ENCODE measurements around the gene FGF14. TPM values are rescaled to one million over a fixed set of nuclear protein-coding genes. Genes with fewer than 3 reads are reported as not detected.

Gene FGF14
- total RNA-seq, 1 experiment from 2014 or later = 0.22 TPM

DNA sequence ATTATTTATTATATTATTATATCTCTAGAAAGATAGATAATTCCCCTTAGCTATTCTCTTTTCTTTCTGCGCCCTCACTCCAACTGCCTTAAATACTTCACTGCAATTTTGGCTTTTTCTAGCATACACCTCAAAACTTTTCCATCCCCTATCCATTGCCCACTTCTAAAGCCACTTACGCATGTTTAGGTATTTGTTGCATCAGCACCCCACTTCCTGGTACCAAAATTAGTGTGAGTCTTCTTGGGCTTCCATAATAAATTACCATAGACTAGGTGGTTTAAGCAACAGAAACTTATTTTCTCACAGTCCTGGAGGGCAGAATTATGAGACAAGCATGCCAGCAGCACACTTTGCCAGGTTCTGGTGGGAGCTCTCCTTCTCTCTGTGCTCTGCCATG is 209.0 kb downstream of the FGF14 start:
- H3K9me3 ChIP-seq (ENCODE audit: control insufficient read depth, low read depth, low read length) = no peaks in the 10 kb centered on the region
- no peak overlapping the region for H4K8ac ChIP-seq (replicated peaks; ENCODE audit: insufficient read length, low read depth, low read length)
- no peak overlapping the region for H3K56ac ChIP-seq (ENCODE audit: insufficient read length, low read depth, low read length)
- no peaks in the 10 kb centered on the region for H3K27me3 ChIP-seq (ENCODE audit: insufficient read depth, low read length)
- H3K79me1 ChIP-seq (ENCODE audit: insufficient read depth, low read depth, low read length, poor library complexity, severe bottlenecking) = no peaks in the 10 kb centered on the region
- no peak overlapping the region for H3K23ac ChIP-seq (ENCODE audit: insufficient read length, low read depth, low read length)
- TF ChIP-seq, protein P1, sequence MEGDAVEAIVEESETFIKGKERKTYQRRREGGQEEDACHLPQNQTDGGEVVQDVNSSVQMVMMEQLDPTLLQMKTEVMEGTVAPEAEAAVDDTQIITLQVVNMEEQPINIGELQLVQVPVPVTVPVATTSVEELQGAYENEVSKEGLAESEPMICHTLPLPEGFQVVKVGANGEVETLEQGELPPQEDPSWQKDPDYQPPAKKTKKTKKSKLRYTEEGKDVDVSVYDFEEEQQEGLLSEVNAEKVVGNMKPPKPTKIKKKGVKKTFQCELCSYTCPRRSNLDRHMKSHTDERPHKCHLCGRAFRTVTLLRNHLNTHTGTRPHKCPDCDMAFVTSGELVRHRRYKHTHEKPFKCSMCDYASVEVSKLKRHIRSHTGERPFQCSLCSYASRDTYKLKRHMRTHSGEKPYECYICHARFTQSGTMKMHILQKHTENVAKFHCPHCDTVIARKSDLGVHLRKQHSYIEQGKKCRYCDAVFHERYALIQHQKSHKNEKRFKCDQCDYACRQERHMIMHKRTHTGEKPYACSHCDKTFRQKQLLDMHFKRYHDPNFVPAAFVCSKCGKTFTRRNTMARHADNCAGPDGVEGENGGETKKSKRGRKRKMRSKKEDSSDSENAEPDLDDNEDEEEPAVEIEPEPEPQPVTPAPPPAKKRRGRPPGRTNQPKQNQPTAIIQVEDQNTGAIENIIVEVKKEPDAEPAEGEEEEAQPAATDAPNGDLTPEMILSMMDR (conservative IDR thresholded peaks at IDR 0.05) = no peak
- H3K23me2 ChIP-seq (ENCODE audit: insufficient read length, low read depth, low read length, poor library complexity, severe bottlenecking) = no peaks in the 10 kb centered on the region
- WGBS (ENCODE audit: extremely low coverage, insufficient read length, low lambda C conversion rate) = no CpG with 5 or more reads among the region's 2 CpGs
- H3K4me1 ChIP-seq (ENCODE audit: insufficient read depth, low read length) = no peaks in the 10 kb centered on the region; the same call in 1 of the 2 replicates
- H2BK12ac ChIP-seq (ENCODE audit: insufficient read length, low read depth, low read length) = no peak overlapping the region
- H3K18ac ChIP-seq (ENCODE audit: insufficient read length, low read depth, low read length) = no peak overlapping the region
- no peak overlapping the region for H4K5ac ChIP-seq (ENCODE audit: insufficient read length, low read depth, low read length)
- Mint-ChIP-seq H3K4me3 (no peak overlapping the region), H3K4me1 (peaks cover 2 to 7% of the 10 kb centered on the region in 2 experiments; a peak in 3 of 4 replicates), H3K27me3 (ENCODE audit: low read depth) (no peaks in the 10 kb centered on the region), H3K27ac (no peak overlapping the region), H3K9me3 (peaks cover 0 to 3% of the 10 kb centered on the region in 2 experiments; a peak in 1 of 5 replicates), H3K36me3 (ENCODE audit: insufficient read depth in 1 of 3, low read depth in 3 of 3) (no peaks in the 10 kb centered on the region; a peak in 1 of 7 replicates)
- no peak overlapping the region for H4K91ac ChIP-seq (ENCODE audit: insufficient read length, low read depth, low read length)
- no peak overlapping the region for H3K4ac ChIP-seq (ENCODE audit: low read depth, low read length)
- DNase-seq = no peak
- H3K4me2 ChIP-seq (ENCODE audit: insufficient read depth, insufficient read length, low read length) = no peak overlapping the region
- H4K20me1 ChIP-seq (ENCODE audit: control insufficient read depth, insufficient read depth, insufficient read length) = no peaks in the 10 kb centered on the region
- H3K79me2 ChIP-seq (ENCODE audit: insufficient read depth, low read length) = no peaks in the 10 kb centered on the region
- H2BK5ac ChIP-seq (ENCODE audit: insufficient read length, low read length) = no peak overlapping the region
- H2AK5ac ChIP-seq (ENCODE audit: insufficient read length, low read length) = no peak overlapping the region
- H3K27ac ChIP-seq (ENCODE audit: insufficient read length, low read depth, low read length) = no peak overlapping the region
- no peak overlapping the region for H3T11ph ChIP-seq (ENCODE audit: low read length)
- no peak overlapping the region for H2BK20ac ChIP-seq (ENCODE audit: low read depth, low read length, poor library complexity, severe bottlenecking)
- H2BK15ac ChIP-seq (ENCODE audit: low read depth, low read length) = no peak overlapping the region
- H3K9ac ChIP-seq (ENCODE audit: extremely low read depth, insufficient read length, low read length) = no peak overlapping the region
- no peak overlapping the region for H3K14ac ChIP-seq (ENCODE audit: insufficient read depth, low read length)
- no peak overlapping the region for H2AFZ ChIP-seq (ENCODE audit: low read length)
- H2BK120ac ChIP-seq (ENCODE audit: low read depth, low read length, poor library complexity, severe bottlenecking) = no peak overlapping the region

All from H9 (cell line).